ENCODE data around the gene CCT7. TPM values are rescaled to one million over a fixed set of nuclear protein-coding genes. Genes with fewer than 3 reads are reported as not detected.
"Not testable (repeated sequence)": the region's sequence is repeated elsewhere in the genome, so short reads cannot be mapped to it uniquely, and the experiment has no call there.

The CCT7 gene
- total and polyA plus RNA-seq, 2 experiments from 2014 or later: 190 to 197 TPM

DNA sequence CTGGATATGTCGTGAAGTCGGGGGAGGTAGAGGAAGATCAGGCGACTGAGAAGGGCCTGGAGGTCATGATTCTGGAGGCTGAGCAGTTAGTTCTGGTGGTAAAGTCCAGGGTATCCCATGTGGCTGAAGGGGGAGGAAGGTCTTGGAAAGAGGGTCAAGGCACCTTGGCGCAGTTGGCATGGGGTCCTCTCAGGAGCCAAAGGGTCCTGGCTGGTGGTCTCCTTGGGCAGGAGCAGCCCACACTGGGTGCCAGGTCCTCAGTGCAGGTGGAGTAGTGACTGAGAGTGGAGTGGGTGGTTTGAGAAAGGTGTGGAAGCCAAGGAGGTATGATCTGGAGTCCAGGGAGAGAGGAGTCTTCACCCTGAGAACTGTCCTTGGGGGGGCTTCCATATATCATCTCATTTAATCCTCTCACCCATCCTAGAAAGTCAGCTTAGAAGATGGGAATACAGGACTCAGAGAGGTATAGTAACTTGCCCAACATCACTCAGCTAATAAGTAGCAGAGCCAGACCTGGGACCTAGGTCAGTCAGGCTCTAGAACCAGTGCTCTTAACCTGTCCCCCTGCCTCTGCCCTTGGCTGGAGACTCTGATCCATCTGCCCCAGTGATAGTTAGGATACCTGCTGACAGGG lies 25.7 kb downstream of the CCT7 start:
- Histone ChIP-seq H3K9me3 (ENCODE audit: low read depth) (no peaks in the 10 kb centered on the region), H3K9me2 (replicated peaks; ENCODE audit: insufficient read depth) (no peaks in the 10 kb centered on the region), H2AFZ (no peak overlapping the region), H3K79me2 (no peaks in the 10 kb centered on the region), H3K4me3 (no peak overlapping the region), H4K20me1 (ENCODE audit: insufficient read depth, poor library complexity, severe bottlenecking) (no peaks in the 10 kb centered on the region), H3K4me2 (no peak overlapping the region), H3K27ac (no peak overlapping the region), H3K36me3 (replicated peaks; ENCODE audit: insufficient read depth, low read depth) (no peaks in the 10 kb centered on the region), H3K27me3 (no peaks in the 10 kb centered on the region), H3K4me1 (ENCODE audit: insufficient read depth) (no peaks in the 10 kb centered on the region)
- TF ChIP-seq EZH2phosphoT487 (IDR thresholded peaks at IDR 0.05; ENCODE audit: low read depth, severe bottlenecking, unreplicated experiment): no peak
- TF ChIP-seq EZH2 (IDR thresholded peaks at IDR 0.05; ENCODE audit: borderline replicate concordance): no peak
- TF ChIP-seq, protein P1, sequence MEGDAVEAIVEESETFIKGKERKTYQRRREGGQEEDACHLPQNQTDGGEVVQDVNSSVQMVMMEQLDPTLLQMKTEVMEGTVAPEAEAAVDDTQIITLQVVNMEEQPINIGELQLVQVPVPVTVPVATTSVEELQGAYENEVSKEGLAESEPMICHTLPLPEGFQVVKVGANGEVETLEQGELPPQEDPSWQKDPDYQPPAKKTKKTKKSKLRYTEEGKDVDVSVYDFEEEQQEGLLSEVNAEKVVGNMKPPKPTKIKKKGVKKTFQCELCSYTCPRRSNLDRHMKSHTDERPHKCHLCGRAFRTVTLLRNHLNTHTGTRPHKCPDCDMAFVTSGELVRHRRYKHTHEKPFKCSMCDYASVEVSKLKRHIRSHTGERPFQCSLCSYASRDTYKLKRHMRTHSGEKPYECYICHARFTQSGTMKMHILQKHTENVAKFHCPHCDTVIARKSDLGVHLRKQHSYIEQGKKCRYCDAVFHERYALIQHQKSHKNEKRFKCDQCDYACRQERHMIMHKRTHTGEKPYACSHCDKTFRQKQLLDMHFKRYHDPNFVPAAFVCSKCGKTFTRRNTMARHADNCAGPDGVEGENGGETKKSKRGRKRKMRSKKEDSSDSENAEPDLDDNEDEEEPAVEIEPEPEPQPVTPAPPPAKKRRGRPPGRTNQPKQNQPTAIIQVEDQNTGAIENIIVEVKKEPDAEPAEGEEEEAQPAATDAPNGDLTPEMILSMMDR (IDR thresholded peaks at IDR 0.05; ENCODE audit: poor library complexity): no peak
- DNase-seq (ENCODE audit: low spot score): no peak
- 98% methylated on average over 4 of the region's 4 CpGs for WGBS (ENCODE audit: low lambda C conversion rate, missing lambda C conversion rate)

- Histone ChIP-seq H3K4me1 (ENCODE audit: insufficient read depth) (no peaks in the 10 kb centered on the region), H3K36me3 (replicated peaks; ENCODE audit: insufficient read depth, low read depth) (no peaks in the 10 kb centered on the region), H3K4me3 (no peak overlapping the region), H3K79me2 (no peaks in the 10 kb centered on the region), H3K9me3 (ENCODE audit: low read depth) (no peaks in the 10 kb centered on the region), H3K27ac (no peak overlapping the region), H4K20me1 (ENCODE audit: insufficient read depth, poor library complexity, severe bottlenecking) (no peaks in the 10 kb centered on the region), H3K27me3 (no peaks in the 10 kb centered on the region), H3K9me2 (replicated peaks; ENCODE audit: insufficient read depth) (no peaks in the 10 kb centered on the region), H2AFZ (no peak overlapping the region), H3K4me2 (no peak overlapping the region)
- peak; percentile 69 for DNase-seq (ENCODE audit: low spot score)
- no peak for TF ChIP-seq EZH2 (IDR thresholded peaks at IDR 0.05; ENCODE audit: borderline replicate concordance)
- TF ChIP-seq, protein P1 (IDR thresholded peaks at IDR 0.05; ENCODE audit: poor library complexity): peak; percentile 44
- 38% methylated on average over 16 of the region's 17 CpGs for WGBS (ENCODE audit: low lambda C conversion rate, missing lambda C conversion rate)
Measured at GRCh38 chr2:73260338-73260984, 26.4 kb downstream of the CCT7 start.

GRCh38 chr2:73262108-73262651 lies 28.1 kb downstream of the CCT7 start:
- no peaks in the 10 kb centered on the region for H3K9me2 ChIP-seq (replicated peaks; ENCODE audit: insufficient read depth)
- 91% methylated on average over 4 of the region's 4 CpGs for WGBS (ENCODE audit: low lambda C conversion rate, missing lambda C conversion rate)
- no peak overlapping the region for H3K27ac ChIP-seq
- DNase-seq (ENCODE audit: low spot score): no peak
- no peaks in the 10 kb centered on the region for H3K36me3 ChIP-seq (replicated peaks; ENCODE audit: insufficient read depth, low read depth)
- H3K4me1 ChIP-seq (ENCODE audit: insufficient read depth): no peaks in the 10 kb centered on the region
- no peaks in the 10 kb centered on the region for H3K79me2 ChIP-seq
- H3K4me3 ChIP-seq: no peak overlapping the region
- no peak overlapping the region for H2AFZ ChIP-seq
- peaks cover 3% of the 10 kb centered on the region for H3K27me3 ChIP-seq
- no peaks in the 10 kb centered on the region for H3K9me3 ChIP-seq (ENCODE audit: low read depth)
- TF ChIP-seq, protein P1 (IDR thresholded peaks at IDR 0.05; ENCODE audit: poor library complexity): no peak
- TF ChIP-seq EZH2 (IDR thresholded peaks at IDR 0.05; ENCODE audit: borderline replicate concordance): no peak
- TF ChIP-seq EZH2phosphoT487 (IDR thresholded peaks at IDR 0.05; ENCODE audit: low read depth, severe bottlenecking, unreplicated experiment): no peak
- no peak overlapping the region for H3K4me2 ChIP-seq
- no peaks in the 10 kb centered on the region for H4K20me1 ChIP-seq (ENCODE audit: insufficient read depth, poor library complexity, severe bottlenecking)

- H3K4me3 ChIP-seq; H3K4me2 ChIP-seq; H4K20me1 ChIP-seq (ENCODE audit: insufficient read depth, poor library complexity, severe bottlenecking); DNase-seq (ENCODE audit: low spot score); H3K9me3 ChIP-seq (ENCODE audit: low read depth); H3K27ac ChIP-seq; H2AFZ ChIP-seq; H3K9me2 ChIP-seq (replicated peaks; ENCODE audit: insufficient read depth); H3K27me3 ChIP-seq; H3K36me3 ChIP-seq (replicated peaks; ENCODE audit: insufficient read depth, low read depth); H3K79me2 ChIP-seq; H3K4me1 ChIP-seq (ENCODE audit: insufficient read depth): not testable (repeated sequence)
- 95% methylated on average over 18 of the region's 18 CpGs for WGBS (ENCODE audit: low lambda C conversion rate, missing lambda C conversion rate)
Measured at GRCh38 chr2:73262691-73263429, 28.8 kb downstream of the CCT7 start.

Measured in hepatocyte (in vitro differentiated cells).